ENCODE results near the gene QSOX2.

- TF ChIP-seq CTCF (IDR thresholded peaks at IDR 0.05) (no peak), POLR2A (IDR thresholded peaks at IDR 0.05) (no peak)
Observed at GRCh38 chr9:136261686-136262430, 16.2 kb upstream of the QSOX2 start.

Measured in body of pancreas (tissue), 4 donors.